HUES64 (cell line): ENCODE results near the gene WRAP73.

ENCODE experiments used
- H3K27ac ChIP-seq: 2 replicates; pipeline ENCODE4 v1.7.0; 2013; ENCODE audit warnings: low read depth, low read length, inconsistent platforms
- H3K27me3 ChIP-seq: 2 replicates; pipeline ENCODE4 v1.6.1; 2013; ENCODE audit warnings: mild to moderate bottlenecking, low read length; ENCODE audit not compliant: insufficient read depth
- H3K36me3 ChIP-seq: 2 replicates; pipeline ENCODE4 v1.6.1; 2013; ENCODE audit warnings: mild to moderate bottlenecking, low read length; ENCODE audit not compliant: insufficient read depth
- H3K4me1 ChIP-seq: 2 replicates; pipeline ENCODE4 v1.6.1; 2013; ENCODE audit warnings: mild to moderate bottlenecking, low read length, moderate library complexity; ENCODE audit not compliant: insufficient read depth
- H3K4me3 ChIP-seq: 2 replicates; pipeline ENCODE4 v1.5.1; 2013; ENCODE audit warnings: mild to moderate bottlenecking, low read length, moderate library complexity
- H3K9ac ChIP-seq: 2 replicates; pipeline ENCODE4 v1.6.1; 2013; ENCODE audit warnings: mild to moderate bottlenecking, low read depth, low read length
- H3K9me3 ChIP-seq: 2 replicates; pipeline ENCODE4 v1.6.1; 2013; ENCODE audit warnings: low read depth, low read length; ENCODE audit not compliant: insufficient read depth
- WGBS: fragments of 150-250, 120-280 bp; methylation state at CpG from one replicate; pipeline ENCODE4 v1.1.7; 2013; ENCODE audit warnings: missing lambda C conversion rate; 5-methylcytosine and 5-hydroxymethylcytosine counted together

The WRAP73 gene

DNA sequence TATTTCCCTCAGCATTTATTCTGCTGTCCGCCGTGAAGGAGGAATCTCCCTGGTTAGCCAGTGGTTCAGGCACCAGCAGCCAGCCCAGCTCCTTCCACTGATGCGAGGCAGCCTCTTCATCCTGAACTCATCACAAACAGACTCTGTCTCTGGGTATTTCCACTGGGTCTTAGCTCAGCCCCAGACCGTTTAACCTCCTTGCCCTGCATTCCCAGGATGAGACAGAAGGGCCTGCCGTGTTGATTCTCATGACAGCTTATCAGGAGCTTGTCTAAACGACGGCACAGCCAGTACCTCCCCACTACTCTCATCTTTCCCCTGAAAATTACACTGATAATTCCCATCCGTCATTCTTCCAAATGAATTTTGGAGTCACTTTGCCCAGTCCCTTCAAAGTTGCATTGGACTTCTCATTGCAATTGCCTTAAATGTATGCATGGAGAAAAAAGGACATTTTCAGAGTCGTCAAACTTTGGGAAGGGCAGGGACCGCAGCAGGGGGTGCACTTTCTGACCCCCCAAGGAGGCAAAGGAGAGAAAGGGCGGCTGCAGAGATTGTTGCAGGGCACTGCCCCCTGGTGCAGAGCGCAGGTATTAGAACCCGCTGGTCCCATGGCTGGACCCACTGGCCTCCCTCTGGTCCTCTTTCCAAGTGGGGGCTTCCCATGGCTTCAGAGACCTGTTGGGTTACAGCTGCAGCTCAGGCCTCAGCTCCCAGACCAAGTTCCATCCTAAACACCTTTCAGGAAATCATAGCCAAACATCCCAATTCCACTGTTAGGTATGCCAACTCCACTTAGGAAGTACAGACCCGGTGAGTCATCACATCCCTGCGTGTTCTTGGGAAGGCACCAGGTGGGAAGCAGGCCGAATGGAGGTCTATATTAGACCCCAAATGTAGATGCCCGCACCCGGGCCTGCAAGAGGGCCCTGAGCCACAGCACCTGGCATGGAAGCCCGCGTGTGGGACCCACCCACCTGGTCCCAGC, 34.9 kb downstream of the WRAP73 start:
- Histone ChIP-seq H3K9me3 (no peaks in the 10 kb centered on the region), H3K9ac (no peak overlapping the region), H3K4me1 (peaks cover 26% of the 10 kb centered on the region), H3K36me3 (no peaks in the 10 kb centered on the region), H3K4me3 (no peak overlapping the region), H3K27ac (no peak overlapping the region), H3K27me3 (peaks cover 19% of the 10 kb centered on the region)
- WGBS, result 58% methylated on average over 20 of the region's 20 CpGs

DNA sequence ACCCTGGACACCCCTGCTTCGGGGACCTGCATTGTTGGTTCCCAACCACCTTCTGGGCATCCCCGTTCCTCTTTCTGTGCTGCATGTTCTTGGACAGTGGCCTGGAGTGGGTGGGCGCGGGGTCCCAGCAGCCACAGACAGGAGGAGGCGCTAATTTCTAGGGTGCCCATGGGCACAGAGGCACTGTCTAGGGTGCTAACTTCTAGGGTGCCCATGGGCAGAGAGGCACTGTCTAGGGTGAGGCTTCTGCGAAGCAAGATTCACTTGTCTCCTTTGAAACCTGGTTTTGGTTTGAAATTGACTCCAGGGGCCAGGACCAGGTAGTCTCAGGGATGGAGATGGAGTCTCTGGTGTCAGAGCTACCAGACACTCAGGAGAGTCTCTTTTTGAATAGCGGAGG, 37.8 kb downstream of the WRAP73 start:
- peak overlapping the region; percentile 14; the same call in 1 of the 2 replicates for H3K9ac ChIP-seq
- WGBS, result 77% methylated on average over 7 of the region's 7 CpGs
- H3K4me3 ChIP-seq, result peak overlapping the region; percentile 46
- no peaks in the 10 kb centered on the region for H3K36me3 ChIP-seq
- peaks cover 29% of the 10 kb centered on the region for H3K4me1 ChIP-seq
- no peaks in the 10 kb centered on the region for H3K9me3 ChIP-seq
- H3K27ac ChIP-seq, result no peak overlapping the region
- H3K27me3 ChIP-seq, result peaks cover 22% of the 10 kb centered on the region

GRCh38 chr1:3611170-3612019, 38.5 kb downstream of the WRAP73 start, which contains the start of gene MEGF6:
MEGF6 (minus strand) TSS chr1:3611508; CDS start chr1:3611268, 240 bp downstream.
- Histone ChIP-seq H3K9me3 (no peaks in the 10 kb centered on the region), H3K27me3 (peaks cover 22% of the 10 kb centered on the region), H3K27ac (no peak within 1 kb of the TSS), H3K4me3 (peak within 1 kb of the TSS; percentile 71), H3K4me1 (peaks cover 29% of the 10 kb centered on the region), H3K36me3 (no peaks in the 10 kb centered on the region), H3K9ac (peak within 1 kb of the TSS; percentile 74)
- 2% methylated on average over 75 of the region's 87 CpGs for WGBS

- Histone ChIP-seq H3K9ac (peak overlapping the region; percentile 74), H3K27me3 (peaks cover 22% of the 10 kb centered on the region), H3K9me3 (no peaks in the 10 kb centered on the region), H3K36me3 (no peaks in the 10 kb centered on the region), H3K4me1 (peaks cover 29% of the 10 kb centered on the region), H3K27ac (no peak overlapping the region), H3K4me3 (peak overlapping the region; percentile 71)
- 6% methylated on average over 27 of the region's 27 CpGs for WGBS
Measured at GRCh38 chr1:3610527-3611169, 39.3 kb downstream of the WRAP73 start.

DNA sequence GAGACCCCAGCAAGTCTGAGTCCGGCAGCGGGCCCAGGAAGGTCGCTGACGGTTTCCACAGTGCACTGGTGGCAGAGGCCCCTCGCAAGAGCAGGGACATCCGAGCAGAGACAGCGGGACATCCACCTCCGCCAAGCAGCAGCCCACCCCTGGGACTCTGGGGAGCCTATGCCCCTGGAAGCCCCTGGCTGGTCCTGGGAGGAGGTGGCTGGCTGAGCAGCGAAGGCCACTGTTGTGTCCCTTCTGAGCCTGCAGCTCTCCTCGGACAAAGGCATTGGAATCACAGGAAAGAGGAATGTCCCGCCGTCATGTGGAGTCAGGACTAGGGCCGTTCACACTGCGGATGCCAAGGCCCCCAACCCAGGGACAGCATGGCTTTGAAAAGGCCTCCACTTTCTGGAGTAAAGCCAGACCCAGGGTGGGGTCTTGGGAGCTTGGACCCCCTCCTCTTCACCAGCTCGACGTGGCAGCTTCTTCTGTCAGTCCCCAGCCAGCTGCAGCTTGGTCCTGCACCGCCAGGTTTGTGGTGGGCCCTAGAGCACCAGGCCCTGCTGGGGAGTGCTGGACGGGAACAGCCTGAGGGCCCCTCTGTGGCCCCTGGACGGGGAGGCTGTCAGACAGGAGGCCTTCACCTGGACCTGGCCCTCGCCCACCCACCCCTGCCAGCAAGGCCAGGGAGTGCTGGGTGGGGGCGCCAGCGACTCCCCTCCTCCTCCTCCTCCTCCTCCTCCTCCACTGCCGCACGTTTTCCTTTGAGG, 40.0 kb downstream of the WRAP73 start:
- Histone ChIP-seq H3K4me3 (peak overlapping the region; percentile 71), H3K27me3 (peaks cover 22% of the 10 kb centered on the region)

DNA sequence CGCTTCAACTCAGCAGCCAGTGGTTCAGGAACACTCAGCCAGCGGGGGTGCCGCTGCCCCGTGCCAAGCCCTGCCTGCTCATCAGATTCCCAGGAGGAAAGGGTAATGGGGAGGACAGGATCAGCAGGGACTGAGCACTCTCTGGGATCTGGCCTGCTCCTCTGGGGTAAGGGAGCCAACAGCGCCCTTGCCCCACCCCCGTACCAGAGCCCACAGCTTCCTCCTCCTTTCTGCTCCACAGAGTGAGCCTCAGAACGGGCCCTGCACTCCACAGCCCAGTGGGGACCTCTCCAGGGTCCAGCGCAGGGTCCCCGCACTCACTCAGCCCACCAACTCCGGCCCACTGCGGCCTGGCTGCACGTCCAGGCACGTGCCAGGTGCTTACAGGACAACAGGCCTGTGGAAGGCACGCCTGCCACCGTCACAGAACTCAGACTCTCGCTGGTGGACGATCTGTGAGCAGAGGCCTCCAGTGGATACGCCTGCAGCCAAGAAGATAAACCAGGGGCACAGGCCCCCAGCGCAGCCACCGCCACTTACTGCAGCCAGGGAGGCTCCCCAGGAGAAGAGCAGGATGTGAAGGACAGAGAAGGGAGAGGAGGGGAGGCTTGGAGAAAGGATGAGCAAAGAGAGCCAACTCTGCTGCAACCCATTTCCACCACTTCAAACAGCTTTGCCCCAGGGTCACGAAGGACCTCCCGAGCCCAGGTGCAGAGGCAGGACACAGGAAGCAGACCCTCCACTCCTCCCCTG, 40.7 kb downstream of the WRAP73 start:
- WGBS, result 81% methylated on average over 22 of the region's 22 CpGs
- no peaks in the 10 kb centered on the region for H3K36me3 ChIP-seq
- peak overlapping the region; percentile 46; the same call in 1 of the 2 replicates for H3K9ac ChIP-seq
- H3K27ac ChIP-seq, result no peak overlapping the region
- peaks cover 27% of the 10 kb centered on the region for H3K4me1 ChIP-seq
- no peaks in the 10 kb centered on the region for H3K9me3 ChIP-seq
- no peak overlapping the region for H3K4me3 ChIP-seq
- peaks cover 22% of the 10 kb centered on the region for H3K27me3 ChIP-seq

More for the DNA sequence above, 40.0 kb downstream of the WRAP73 start:
- Histone ChIP-seq H3K36me3 (no peaks in the 10 kb centered on the region), H3K9ac (peak overlapping the region; percentile 46; the same call in 1 of the 2 replicates), H3K9me3 (no peaks in the 10 kb centered on the region), H3K4me1 (peaks cover 29% of the 10 kb centered on the region), H3K27ac (no peak overlapping the region)
- 62% methylated on average over 24 of the region's 24 CpGs for WGBS

- WGBS, result 88% methylated on average over 7 of the region's 7 CpGs
- Histone ChIP-seq H3K36me3 (no peaks in the 10 kb centered on the region), H3K4me1 (peaks cover 17% of the 10 kb centered on the region; the same call in 1 of the 2 replicates), H3K4me3 (no peak overlapping the region), H3K27ac (no peak overlapping the region), H3K9ac (no peak overlapping the region), H3K9me3 (no peaks in the 10 kb centered on the region), H3K27me3 (peaks cover 22% of the 10 kb centered on the region)
Measured at GRCh38 chr1:3608154-3608553, 41.7 kb downstream of the WRAP73 start.

DNA sequence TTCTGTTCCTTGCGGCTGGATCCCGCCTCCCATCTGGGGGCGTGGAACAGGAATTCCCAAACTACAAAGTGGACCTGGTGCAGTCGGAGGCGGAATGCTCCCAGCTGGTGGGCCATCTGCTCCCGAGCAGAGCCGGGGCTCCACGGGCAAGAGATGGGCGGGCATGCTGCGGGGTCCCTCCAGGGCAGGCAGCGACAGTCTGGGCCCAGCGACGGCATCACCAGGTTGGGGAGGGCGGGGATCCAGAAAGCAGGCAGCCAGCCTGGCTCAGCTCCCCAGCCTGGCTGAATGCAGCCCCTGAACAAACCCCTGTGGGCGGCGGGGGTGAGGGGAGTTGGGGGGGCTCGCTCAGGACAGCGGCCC, 42.2 kb downstream of the WRAP73 start:
- Histone ChIP-seq H3K27ac (no peak overlapping the region), H3K9ac (no peak overlapping the region), H3K9me3 (no peaks in the 10 kb centered on the region), H3K27me3 (peaks cover 19% of the 10 kb centered on the region), H3K36me3 (no peaks in the 10 kb centered on the region), H3K4me3 (no peak overlapping the region), H3K4me1 (peaks cover 13% of the 10 kb centered on the region; the same call in 1 of the 2 replicates)
- 79% methylated on average over 18 of the region's 18 CpGs for WGBS

GRCh38 chr1:3606779-3607702, 42.9 kb downstream of the WRAP73 start:
- Histone ChIP-seq H3K27me3 (peaks cover 13% of the 10 kb centered on the region), H3K9ac (no peak overlapping the region), H3K9me3 (no peaks in the 10 kb centered on the region), H3K4me3 (no peak overlapping the region), H3K4me1 (peaks cover 8% of the 10 kb centered on the region; the same call in 1 of the 2 replicates), H3K27ac (no peak overlapping the region), H3K36me3 (no peaks in the 10 kb centered on the region)
- 87% methylated on average over 23 of the region's 23 CpGs for WGBS
